A549 (cell line): ENCODE measurements around the gene NPAS2. TPM values are rescaled to one million over a fixed set of nuclear protein-coding genes. Genes with fewer than 3 reads are reported as not detected.

ENCODE experiments used
- ATAC-seq, 2 experiments: fragments of 200-7000 bp in 1 of 2; fragments of >200 bp in 1 of 2; cut with Nextera tagmentation in 1 of 2; cut with Tn5 transposase in 1 of 2; 3 replicates each; pipeline versions ENCODE4 v1.8.0 to v1.9.1; 2018 to 2020; ENCODE audit warnings: mild to moderate bottlenecking in 1 of 2, moderate library complexity in 1 of 2
- CTCF ChIA-PET: fragments of 300-600 bp; sonication (Branson Sonifier 250); formaldehyde crosslinking; extraction: SDS; loops from one replicate; lab custom pipeline; 2021; ENCODE audit warnings: antibody characterized with exemption, inconsistent platforms; lab: Yijun Ruan, JAX
- POLR2A ChIA-PET: fragments of 350-600 bp; formaldehyde crosslinking; extraction: SDS; loops from one replicate; lab custom pipeline; 2021; ENCODE audit warnings: antibody characterized with exemption, inconsistent platforms; lab: Yijun Ruan, JAX
- DNase-seq, 2 experiments: peaks; one replicate each; pipeline versions ENCODE4 v3.0.0 to v3.0.0-alpha.2; 2011 to 2016; ENCODE audit warnings: low read depth in 1 of 2, low spot score in 1 of 2
- FAIRE-seq: peaks from 2 replicates; lab custom pipeline; 2011; peaks lifted over from hg19 to GRCh38; lab: Jason Lieb, UNC
- H3K27ac ChIP-seq, 2 experiments: fragments of >200 bp; sonication (Bioruptor Twin); formaldehyde crosslinking; 3 replicates each; pipeline ENCODE4 v1.5.1; 2016 to 2017
- H3K4me1 ChIP-seq: fragments of >200 bp; sonication (Bioruptor Twin); formaldehyde crosslinking; 3 replicates; pipeline ENCODE4 v1.6.1; 2016
- H3K4me2 ChIP-seq: fragments of >200 bp; sonication (Bioruptor Twin); formaldehyde crosslinking; 3 replicates; pipeline ENCODE4 v1.6.1; 2016
- H3K4me3 ChIP-seq: fragments of >200 bp; sonication (Bioruptor Twin); formaldehyde crosslinking; 3 replicates; pipeline ENCODE4 v1.5.1; 2016
- H3K9me3 ChIP-seq: fragments of >200 bp; sonication (Bioruptor Twin); formaldehyde crosslinking; 3 replicates; pipeline ENCODE4 v1.6.1; 2016
- BHLHE40 ChIP-seq: IDR thresholded peaks from 2 replicates; pipeline ENCODE4 v1.6.1; 2012; ENCODE audit warnings: low read depth, low read length, inconsistent platforms
- CEBPB ChIP-seq, 2 experiments: fragments of >200 bp in 1 of 2; sonication (Bioruptor Twin) in 1 of 2; formaldehyde crosslinking in 1 of 2; IDR thresholded peaks; 2 replicates each; pipeline ENCODE4 v1.6.1; 2012 to 2016
- CHD2 ChIP-seq: fragments of 150-350 bp; IDR thresholded peaks from 2 replicates; pipeline ENCODE4 v1.6.1; 2014; ENCODE audit warnings: low read length; ENCODE audit not compliant: partially characterized antibody
- CHD4 ChIP-seq: fragments of 200-600 bp; sonication (generic); IDR thresholded peaks from 2 replicates; pipeline ENCODE4 v1.6.1; 2016; ENCODE audit warnings: antibody characterized with exemption, mild to moderate bottlenecking, borderline replicate concordance
- ELK1 ChIP-seq: fragments of 150-350 bp; IDR thresholded peaks from 2 replicates; pipeline ENCODE4 v1.6.1; 2014; ENCODE audit warnings: low read depth, mild to moderate bottlenecking, low read length
- FOXS1 ChIP-seq: fragments of 250-450 bp; sonication (Bioruptor Pico); IDR thresholded peaks from 2 replicates; pipeline ENCODE4 v1.5.0; 2020; ENCODE audit warnings: mild to moderate bottlenecking, moderate library complexity
- GATA3 ChIP-seq: IDR thresholded peaks from 2 replicates; pipeline ENCODE4 v1.6.1; 2012; ENCODE audit warnings: borderline replicate concordance
- HDAC2 ChIP-seq: fragments of 200-600 bp; sonication (generic); IDR thresholded peaks from 2 replicates; pipeline ENCODE4 v1.6.1; 2016
- JUNB ChIP-seq: fragments of >200 bp; sonication (Bioruptor Twin); formaldehyde crosslinking; IDR thresholded peaks from 2 replicates; pipeline ENCODE4 v1.6.1; 2016
- KDM1A ChIP-seq: fragments of 200-600 bp; sonication (generic); IDR thresholded peaks from 2 replicates; pipeline ENCODE4 v1.6.1; 2016; ENCODE audit warnings: low read depth, mild to moderate bottlenecking
- MYC ChIP-seq: IDR thresholded peaks from 2 replicates; pipeline ENCODE4 v1.6.1; 2012; ENCODE audit warnings: mild to moderate bottlenecking, inconsistent platforms, low read length, improper control_type of control experiment, borderline replicate concordance
- PHF8 ChIP-seq: fragments of 200-600 bp; sonication (generic); IDR thresholded peaks from 2 replicates; pipeline ENCODE4 v1.6.1; 2016; ENCODE audit warnings: low read depth, mild to moderate bottlenecking, antibody characterized with exemption, moderate library complexity, borderline replicate concordance
- POLR2AphosphoS2 ChIP-seq: conservative IDR thresholded peaks from 2 replicates; pipeline ENCODE4 v1.6.1; 2012; ENCODE audit warnings: low read length, improper control_type of control experiment, inconsistent platforms
- RAD21 ChIP-seq, 2 experiments: fragments of >200 bp in 1 of 2; sonication (Bioruptor Twin) in 1 of 2; formaldehyde crosslinking in 1 of 2; IDR thresholded peaks in 1 of 2; conservative IDR thresholded peaks in 1 of 2; 2 replicates in 1 of 2; 3 replicates in 1 of 2; pipeline ENCODE4 v1.6.1; 2012 to 2018; ENCODE audit warnings: inconsistent platforms in 1 of 2
- RCOR1 ChIP-seq: fragments of 150-350 bp; IDR thresholded peaks from 2 replicates; pipeline ENCODE4 v1.6.1; 2014; ENCODE audit warnings: antibody characterized with exemption, low read length, low read depth
- RFX5 ChIP-seq: fragments of 450-650 bp; IDR thresholded peaks from 2 replicates; pipeline ENCODE4 v1.7.1; 2014; ENCODE audit warnings: antibody characterized with exemption, mild to moderate bottlenecking, moderate library complexity
- RNF2 ChIP-seq: fragments of 200-600 bp; sonication (generic); IDR thresholded peaks from 2 replicates; pipeline ENCODE4 v1.6.1; 2016; ENCODE audit warnings: low read depth, mild to moderate bottlenecking, antibody characterized with exemption, moderate library complexity, borderline replicate concordance
- TP53 ChIP-seq: fragments of 250-450 bp; sonication (Bioruptor Pico); IDR thresholded peaks from 2 replicates; pipeline ENCODE4 v1.5.0; 2021; ENCODE audit warnings: mild to moderate bottlenecking, moderate library complexity
- ZNF302 ChIP-seq: fragments of 250-450 bp; sonication (Bioruptor Pico); IDR thresholded peaks from 2 replicates; pipeline ENCODE4 v1.9.0; 2021; ENCODE audit warnings: inconsistent platforms, mild to moderate bottlenecking, moderate library complexity
- ZSCAN20 ChIP-seq: fragments of 250-450 bp; sonication (Bioruptor Pico); IDR thresholded peaks from 2 replicates; pipeline ENCODE4 v1.8.0; 2022; ENCODE audit warnings: mild to moderate bottlenecking, moderate library complexity
- WGBS: methylation state at CpG from one replicate; pipeline ENCODE4 v1.1.6; 2017; ENCODE audit errors: missing lambda C conversion rate; 5-methylcytosine and 5-hydroxymethylcytosine counted together
- polyA plus RNA-seq, 4 experiments: library from polyadenylated mRNA; depleted of rRNA in 3 of 4; stranded (reverse); fragments of >200 nt; fragmentation: RNase III in 1 of 4; extraction: RNeasy Plus Mini Kit Qiagen cat#74134 plus additional on column Dnase treatment in 1 of 4; gene quantifications; 2 replicates in 3 of 4; 3 replicates in 1 of 4; pipeline ENCODE4 v1.2.3, GENCODE V29; 2011 to 2017
- TF ChIP-seq, protein P1 (sequence below): fragments of >200 bp; sonication (Bioruptor Twin); formaldehyde crosslinking; IDR thresholded peaks from 3 replicates; pipeline ENCODE4 v1.6.1; 2016
- TF ChIP-seq, protein P2 (sequence below): IDR thresholded peaks from 2 replicates; pipeline ENCODE4 v1.6.1; 2012
- TF ChIP-seq, protein P3 (sequence below): fragments of 450-650 bp; IDR thresholded peaks from 2 replicates; pipeline ENCODE4 v1.6.1; 2014; ENCODE audit warnings: antibody characterized with exemption

The NPAS2 gene
- polyA plus RNA-seq, 2 of the 4 experiments (the other 2 are of a cell fraction), result 31.4 to 56.1 TPM

- 94% methylated on average over 3 of the region's 3 CpGs for WGBS
- POLR2A ChIA-PET, result interaction anchor here (0.6 kb wide), 1 partner anchor 12 kb away, joined by 3 read pairs; no protein-coding TSS in a partner anchor
- H3K4me1 ChIP-seq, result peaks cover 22% of the 10 kb centered on the region
- H3K4me2 ChIP-seq, result no peak overlapping the region
- CTCF ChIA-PET, result interaction anchor here (1.0 to 1.5 kb wide), 3 partner anchors 12 to 14 kb away, joined by 3 to 4 read pairs (median 3); no protein-coding TSS in a partner anchor
- no peak for ATAC-seq
- FAIRE-seq, result no peak
- no peak overlapping the region for H3K4me3 ChIP-seq
- peak overlapping the region in 1 of 2 experiments; percentile 65; a peak in 1 of 6 replicates for H3K27ac ChIP-seq
- DNase-seq, result no peak
- TF ChIP-seq CHD2, result no peak
- TF ChIP-seq ELK1, result no peak
- TF ChIP-seq, protein P1, sequence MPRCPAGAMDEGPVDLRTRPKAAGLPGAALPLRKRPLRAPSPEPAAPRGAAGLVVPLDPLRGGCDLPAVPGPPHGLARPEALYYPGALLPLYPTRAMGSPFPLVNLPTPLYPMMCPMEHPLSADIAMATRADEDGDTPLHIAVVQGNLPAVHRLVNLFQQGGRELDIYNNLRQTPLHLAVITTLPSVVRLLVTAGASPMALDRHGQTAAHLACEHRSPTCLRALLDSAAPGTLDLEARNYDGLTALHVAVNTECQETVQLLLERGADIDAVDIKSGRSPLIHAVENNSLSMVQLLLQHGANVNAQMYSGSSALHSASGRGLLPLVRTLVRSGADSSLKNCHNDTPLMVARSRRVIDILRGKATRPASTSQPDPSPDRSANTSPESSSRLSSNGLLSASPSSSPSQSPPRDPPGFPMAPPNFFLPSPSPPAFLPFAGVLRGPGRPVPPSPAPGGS, result no peak
- no peak for TF ChIP-seq RNF2
- TF ChIP-seq, protein P2, sequence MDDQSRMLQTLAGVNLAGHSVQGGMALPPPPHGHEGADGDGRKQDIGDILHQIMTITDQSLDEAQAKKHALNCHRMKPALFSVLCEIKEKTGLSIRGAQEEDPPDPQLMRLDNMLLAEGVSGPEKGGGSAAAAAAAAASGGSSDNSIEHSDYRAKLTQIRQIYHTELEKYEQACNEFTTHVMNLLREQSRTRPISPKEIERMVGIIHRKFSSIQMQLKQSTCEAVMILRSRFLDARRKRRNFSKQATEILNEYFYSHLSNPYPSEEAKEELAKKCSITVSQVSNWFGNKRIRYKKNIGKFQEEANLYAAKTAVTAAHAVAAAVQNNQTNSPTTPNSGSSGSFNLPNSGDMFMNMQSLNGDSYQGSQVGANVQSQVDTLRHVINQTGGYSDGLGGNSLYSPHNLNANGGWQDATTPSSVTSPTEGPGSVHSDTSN, result no peak
- TF ChIP-seq RCOR1, result no peak
- TF ChIP-seq, all 56 proteins: peak for 0
- H3K9me3 ChIP-seq, result no peaks in the 10 kb centered on the region
These were observed 40.1 kb upstream of the NPAS2 start for GRCh38 chr2:100779908-100780202.

- peak; percentile 53 to 66; a peak in 3 of 4 replicates for TF ChIP-seq CEBPB (IDR thresholded peaks at IDR 0.05)
- no peak for TF ChIP-seq KDM1A
- Histone ChIP-seq H3K4me3 (no peak overlapping the region), H3K9me3 (no peaks in the 10 kb centered on the region), H3K4me1 (peaks cover 28% of the 10 kb centered on the region), H3K4me2 (peak overlapping the region; percentile 35; the same call in 2 of the 3 replicates), H3K27ac (peak overlapping the region; percentile 41 to 65; a peak in 5 of 6 replicates)
- ChIA-PET POLR2A (interaction anchor here (0.6 kb wide), 2 partner anchors 13 to 198 kb away, joined by 3 read pairs; no protein-coding TSS in a partner anchor), CTCF (interaction anchor here (0.7 to 1.5 kb wide), 6 partner anchors 13 to 170 kb away, joined by 3 to 4 read pairs (median 3); no protein-coding TSS in a partner anchor)
- 58% methylated on average over 8 of the region's 8 CpGs for WGBS
- ATAC-seq (peak; percentile 33 to 36; a peak in 3 of 6 replicates), FAIRE-seq (no peak), DNase-seq (peak in 1 of 2 experiments; percentile 25)
These were observed 39.5 kb upstream of the NPAS2 start for GRCh38 chr2:100780203-100781008.

DNA sequence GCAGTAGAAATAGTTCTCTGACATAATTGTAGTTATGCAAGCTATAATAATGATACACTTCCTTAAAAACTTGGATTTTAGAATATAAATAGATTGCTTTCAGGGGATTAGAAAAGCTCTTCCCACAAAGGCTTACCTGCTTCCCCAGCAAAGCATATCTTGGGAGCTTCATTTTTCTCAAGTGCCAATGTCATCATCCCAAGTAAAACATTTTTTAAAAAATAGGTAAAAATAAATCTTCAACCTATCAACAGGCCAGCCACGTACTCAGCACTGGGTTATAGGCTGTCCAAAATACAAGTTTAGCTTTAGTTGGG, 39.0 kb upstream of the NPAS2 start:
- Histone ChIP-seq H3K4me2 (peak overlapping the region; percentile 35; the same call in 1 of the 3 replicates), H3K4me1 (peaks cover 33% of the 10 kb centered on the region)
- POLR2A ChIA-PET, result interaction anchor here (0.6 kb wide), 1 partner anchor 198 kb away, joined by 3 read pairs; no protein-coding TSS in a partner anchor

More for the DNA sequence above, 39.0 kb upstream of the NPAS2 start:
- ATAC-seq (no peak), FAIRE-seq (no peak), DNase-seq (no peak)
- TF ChIP-seq JUNB (no peak), RCOR1 (no peak), ZNF302 (CRISPR knock-in tag) (no peak), ZSCAN20 (CRISPR knock-in tag) (no peak), GATA3 (no peak), HDAC2 (no peak), BHLHE40 (no peak), POLR2AphosphoS2 (no peak), RFX5 (no peak), CHD4 (no peak), RNF2 (no peak), TP53 (no peak), RAD21 (conservative IDR thresholded peaks at IDR 0.05 in 1 of 2, IDR thresholded peaks at IDR 0.05 in 1 of 2) (no peak), PHF8 (no peak), FOXS1 (CRISPR knock-in tag) (no peak), MYC (no peak)
- TF ChIP-seq, protein P2, result no peak
- TF ChIP-seq, protein P3, sequence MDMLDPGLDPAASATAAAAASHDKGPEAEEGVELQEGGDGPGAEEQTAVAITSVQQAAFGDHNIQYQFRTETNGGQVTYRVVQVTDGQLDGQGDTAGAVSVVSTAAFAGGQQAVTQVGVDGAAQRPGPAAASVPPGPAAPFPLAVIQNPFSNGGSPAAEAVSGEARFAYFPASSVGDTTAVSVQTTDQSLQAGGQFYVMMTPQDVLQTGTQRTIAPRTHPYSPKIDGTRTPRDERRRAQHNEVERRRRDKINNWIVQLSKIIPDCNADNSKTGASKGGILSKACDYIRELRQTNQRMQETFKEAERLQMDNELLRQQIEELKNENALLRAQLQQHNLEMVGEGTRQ, result no peak
- Histone ChIP-seq H3K27ac (peak overlapping the region in 1 of 2 experiments; percentile 20; a peak in 2 of 6 replicates), H3K9me3 (no peaks in the 10 kb centered on the region), H3K4me3 (no peak overlapping the region)
- CTCF ChIA-PET, result interaction anchor here (0.7 to 1.5 kb wide), 5 partner anchors 13 to 171 kb away, joined by 3 to 4 read pairs (median 3); no protein-coding TSS in a partner anchor
- WGBS, result 84% methylated on average over 1 of the region's 1 CpG
